Peyer's patch (tissue), 4 donors: ENCODE measurements around the gene LENG1.

Source experiments
- POLR2A ChIP-seq, 2 donors: fragments of 450-650 bp; IDR thresholded peaks; one replicate each; pipeline ENCODE4 v1.5.1; 2017; ENCODE audit warnings: antibody characterized with exemption in 2 of 2, mild to moderate bottlenecking in 2 of 2, moderate library complexity in 2 of 2
- TF ChIP-seq, protein P1 (sequence below), 6 experiments: fragments of 450-650 bp in 4 of 6; fragments of 200-600 bp in 2 of 6; sonication (generic) in 1 of 6; IDR thresholded peaks; one replicate each; pipeline ENCODE4 v1.5.1; 2017 to 2019; ENCODE audit warnings: antibody characterized with exemption in 6 of 6, mild to moderate bottlenecking in 3 of 6, moderate library complexity in 1 of 6

DNA sequence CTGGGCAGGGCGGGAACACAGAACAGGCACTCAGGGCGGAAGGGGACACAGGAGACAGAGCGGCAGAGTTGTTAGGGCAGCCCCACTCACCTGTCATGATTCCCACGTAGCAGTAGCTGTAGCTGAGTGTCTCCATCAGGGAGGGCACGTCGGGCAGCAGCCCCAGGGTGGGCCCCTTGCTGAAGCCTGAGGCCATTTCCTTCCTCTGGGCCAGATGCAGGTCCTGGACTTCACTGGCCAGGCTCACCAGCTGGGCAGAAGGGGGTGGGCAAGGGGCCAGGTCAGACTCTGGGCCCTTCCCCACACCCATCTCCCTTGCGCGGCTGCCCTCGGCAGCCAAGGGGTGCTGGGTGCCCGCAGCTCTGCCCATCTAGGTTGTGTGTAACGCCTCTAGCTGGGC, 23.9 kb upstream of the LENG1 start:
- TF ChIP-seq, protein P1, sequence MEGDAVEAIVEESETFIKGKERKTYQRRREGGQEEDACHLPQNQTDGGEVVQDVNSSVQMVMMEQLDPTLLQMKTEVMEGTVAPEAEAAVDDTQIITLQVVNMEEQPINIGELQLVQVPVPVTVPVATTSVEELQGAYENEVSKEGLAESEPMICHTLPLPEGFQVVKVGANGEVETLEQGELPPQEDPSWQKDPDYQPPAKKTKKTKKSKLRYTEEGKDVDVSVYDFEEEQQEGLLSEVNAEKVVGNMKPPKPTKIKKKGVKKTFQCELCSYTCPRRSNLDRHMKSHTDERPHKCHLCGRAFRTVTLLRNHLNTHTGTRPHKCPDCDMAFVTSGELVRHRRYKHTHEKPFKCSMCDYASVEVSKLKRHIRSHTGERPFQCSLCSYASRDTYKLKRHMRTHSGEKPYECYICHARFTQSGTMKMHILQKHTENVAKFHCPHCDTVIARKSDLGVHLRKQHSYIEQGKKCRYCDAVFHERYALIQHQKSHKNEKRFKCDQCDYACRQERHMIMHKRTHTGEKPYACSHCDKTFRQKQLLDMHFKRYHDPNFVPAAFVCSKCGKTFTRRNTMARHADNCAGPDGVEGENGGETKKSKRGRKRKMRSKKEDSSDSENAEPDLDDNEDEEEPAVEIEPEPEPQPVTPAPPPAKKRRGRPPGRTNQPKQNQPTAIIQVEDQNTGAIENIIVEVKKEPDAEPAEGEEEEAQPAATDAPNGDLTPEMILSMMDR (IDR thresholded peaks at IDR 0.05) = no peak
- TF ChIP-seq POLR2A (IDR thresholded peaks at IDR 0.05) = no peak
